ENCODE measurements around the gene PITPNM3.
A peak's percentile ranks its signal among the peaks of the same experiment; 100 is the strongest.

The PITPNM3 gene

GRCh38 chr17:6413065-6413464 lies 143.3 kb downstream of the PITPNM3 start:
- TF ChIP-seq CTCF (IDR thresholded peaks at IDR 0.05; ENCODE audit: low read depth, low read length, missing control alignments), result peak; percentile 50
- DNase-seq (ENCODE audit: low read depth), result peak; percentile 15
- no peak overlapping the region for H3K4me3 ChIP-seq (ENCODE audit: low read depth, low read length)
- in situ Hi-C loops (cut with HindIII; ENCODE audit: low sequenced_read_pairs), result no loop called here

- TF ChIP-seq CTCF (IDR thresholded peaks at IDR 0.05; ENCODE audit: low read depth, low read length, missing control alignments), result no peak
- DNase-seq (ENCODE audit: low read depth), result no peak
- in situ Hi-C loops (cut with HindIII; ENCODE audit: low sequenced_read_pairs), result no loop called here
- no peak overlapping the region for H3K4me3 ChIP-seq (ENCODE audit: low read depth, low read length)
Measured at GRCh38 chr17:6408735-6409134, 147.6 kb downstream of the PITPNM3 start.

- no peak overlapping the region for H3K4me3 ChIP-seq (ENCODE audit: low read depth, low read length)
- no peak for DNase-seq (ENCODE audit: low read depth)
- no peak for TF ChIP-seq CTCF (IDR thresholded peaks at IDR 0.05; ENCODE audit: low read depth, low read length, missing control alignments)
- in situ Hi-C loops (cut with HindIII; ENCODE audit: low sequenced_read_pairs), result no loop called here
Measured at GRCh38 chr17:6408276-6408675, 148.1 kb downstream of the PITPNM3 start.

GRCh38 chr17:6402258-6402657 lies 154.1 kb downstream of the PITPNM3 start:
- H3K4me3 ChIP-seq (ENCODE audit: low read depth, low read length), result no peak overlapping the region
- no peak for TF ChIP-seq CTCF (IDR thresholded peaks at IDR 0.05; ENCODE audit: low read depth, low read length, missing control alignments)
- in situ Hi-C loops (cut with HindIII; ENCODE audit: low sequenced_read_pairs), result no loop called here

More at GRCh38 chr17:6402258-6402657, 154.1 kb downstream of the PITPNM3 start:
- no peak for DNase-seq (ENCODE audit: low read depth)
